Astrocyte (in vitro differentiated cells and primary cell): ENCODE results near the gene PSMD9. TPM values are rescaled to one million over a fixed set of nuclear protein-coding genes. Genes with fewer than 3 reads are reported as not detected.
A peak's percentile ranks its signal among the peaks of the same experiment; 100 is the strongest.

Experiments used
- DNase-seq: peaks from one replicate; pipeline ENCODE4 v3.0.0-alpha.2; 2010; ENCODE audit warnings: low read depth
- FAIRE-seq: peaks from 2 replicates; lab custom pipeline; 2011; peaks lifted over from hg19 to GRCh38; lab: Jason Lieb, UNC
- H2AFZ ChIP-seq: 2 replicates; pipeline ENCODE4 v1.6.0; 2012; ENCODE audit warnings: low read depth, low read length, inconsistent platforms
- H3K27ac ChIP-seq: 2 replicates; pipeline ENCODE4 v1.5.1; 2011; ENCODE audit warnings: low read depth, low read length, inconsistent platforms
- H3K27me3 ChIP-seq: 2 replicates; pipeline ENCODE4 v1.6.0; 2011; ENCODE audit warnings: low read length, inconsistent platforms; ENCODE audit not compliant: insufficient read depth
- H3K36me3 ChIP-seq: 2 replicates; pipeline ENCODE4 v1.5.1; 2011; ENCODE audit warnings: low read length, inconsistent platforms; ENCODE audit not compliant: insufficient read depth
- H3K4me1 ChIP-seq: 2 replicates; pipeline ENCODE4 v1.5.1; 2011; ENCODE audit warnings: low read length, inconsistent platforms; ENCODE audit not compliant: insufficient read depth
- H3K4me2 ChIP-seq: 2 replicates; pipeline ENCODE4 v1.6.0; 2012; ENCODE audit warnings: low read length, inconsistent platforms
- H3K4me3 ChIP-seq: 2 replicates; pipeline ENCODE4 v1.5.1; 2011; ENCODE audit warnings: low read depth, mild to moderate bottlenecking, low read length, inconsistent platforms; ENCODE audit not compliant: insufficient read depth
- H3K79me2 ChIP-seq: 2 replicates; pipeline ENCODE4 v1.6.0; 2012; ENCODE audit warnings: mild to moderate bottlenecking, low read length, inconsistent platforms; ENCODE audit not compliant: insufficient read depth
- H3K9ac ChIP-seq: 2 replicates; pipeline ENCODE4 v1.6.0; 2012; ENCODE audit warnings: mild to moderate bottlenecking, low read length, inconsistent platforms
- H3K9me3 ChIP-seq: 2 replicates; pipeline ENCODE4 v1.5.1; 2012; ENCODE audit warnings: low read depth, mild to moderate bottlenecking, low read length, inconsistent platforms; ENCODE audit not compliant: insufficient read depth
- H4K20me1 ChIP-seq: 2 replicates; pipeline ENCODE4 v1.6.0; 2012; ENCODE audit warnings: low read length, inconsistent platforms; ENCODE audit not compliant: insufficient read depth
- H3K27ac Mint-ChIP-seq: one replicate; pipeline ENCODE4 v1.8.0; 2021; ENCODE audit warnings: mild to moderate bottlenecking, mixed read lengths; ENCODE audit not compliant: unreplicated experiment
- H3K27me3 Mint-ChIP-seq: one replicate; pipeline ENCODE4 v1.8.0; 2021; ENCODE audit warnings: low read depth, mixed read lengths; ENCODE audit not compliant: unreplicated experiment
- H3K36me3 Mint-ChIP-seq: one replicate; pipeline ENCODE4 v1.8.0; 2021; ENCODE audit warnings: low read depth, mixed read lengths; ENCODE audit not compliant: unreplicated experiment
- H3K4me1 Mint-ChIP-seq: one replicate; pipeline ENCODE4 v1.8.0; 2021; ENCODE audit warnings: low read depth, mixed read lengths; ENCODE audit not compliant: unreplicated experiment
- H3K4me3 Mint-ChIP-seq: one replicate; pipeline ENCODE4 v1.8.0; 2021; ENCODE audit warnings: mild to moderate bottlenecking, moderate library complexity, mixed read lengths; ENCODE audit not compliant: unreplicated experiment
- H3K9me3 Mint-ChIP-seq: one replicate; pipeline ENCODE4 v1.8.0; 2021; ENCODE audit warnings: mild to moderate bottlenecking, mixed read lengths; ENCODE audit not compliant: unreplicated experiment
- CTCF ChIP-seq: IDR thresholded peaks from 2 replicates; pipeline ENCODE4 v1.5.1; 2011; ENCODE audit warnings: low read depth, mild to moderate bottlenecking, inconsistent platforms, low read length, moderate library complexity; ENCODE audit not compliant: insufficient read depth
- EZH2 ChIP-seq: IDR thresholded peaks from 2 replicates; pipeline ENCODE4 v1.6.1; 2012; ENCODE audit warnings: mild to moderate bottlenecking, low read length, inconsistent platforms; ENCODE audit not compliant: insufficient read depth
- total RNA-seq: library from RNA; stranded (reverse); gene quantifications from 2 replicates; pipeline ENCODE4 v1.2.1, GENCODE V29; 2021

Gene PSMD9
- total RNA-seq, 1 donor from 2014 or later, result 63.4 TPM

- Histone ChIP-seq H3K4me2 (no peak overlapping the region), H3K27ac (no peak overlapping the region), H3K4me3 (no peak overlapping the region), H3K9ac (no peak overlapping the region), H3K27me3 (no peaks in the 10 kb centered on the region), H3K4me1 (peaks cover 13% of the 10 kb centered on the region), H3K79me2 (peaks cover 3% of the 10 kb centered on the region), H3K36me3 (peaks cover 18% of the 10 kb centered on the region), H2AFZ (no peak overlapping the region), H3K9me3 (no peaks in the 10 kb centered on the region), H4K20me1 (peaks cover 4% of the 10 kb centered on the region)
- TF ChIP-seq EZH2 (no peak), CTCF (peak; percentile 32)
- Mint-ChIP-seq H3K27ac (peak overlapping the region; percentile 26), H3K27me3 (no peaks in the 10 kb centered on the region), H3K9me3 (peaks cover 3% of the 10 kb centered on the region), H3K36me3 (peaks cover 7% of the 10 kb centered on the region), H3K4me1 (peaks cover 10% of the 10 kb centered on the region), H3K4me3 (no peak overlapping the region)
- FAIRE-seq (no peak), DNase-seq (no peak)
These were observed 28.1 kb downstream of the PSMD9 start for GRCh38 chr12:121916719-121917118.

GRCh38 chr12:121917950-121918678 lies 29.5 kb downstream of the PSMD9 start, which contains the start of gene CFAP251:
Gene CFAP251, plus strand, starts transcription at chr12:121918592. Its CDS starts 2,714 bp downstream, at chr12:121921306.
- Histone ChIP-seq H3K4me3 (peak within 1 kb of the TSS; percentile 49), H3K27me3 (no peaks in the 10 kb centered on the region), H3K9me3 (no peaks in the 10 kb centered on the region), H3K4me1 (peaks cover 13% of the 10 kb centered on the region), H3K27ac (peak within 1 kb of the TSS; percentile 59), H2AFZ (peak within 1 kb of the TSS; percentile 47), H3K36me3 (peaks cover 18% of the 10 kb centered on the region), H3K4me2 (peak within 1 kb of the TSS; percentile 83), H3K79me2 (peaks cover 3% of the 10 kb centered on the region), H4K20me1 (no peaks in the 10 kb centered on the region), H3K9ac (peak within 1 kb of the TSS; percentile 78)
- Mint-ChIP-seq H3K27ac (peak within 1 kb of the TSS; percentile 34), H3K27me3 (no peaks in the 10 kb centered on the region), H3K9me3 (peaks cover 3% of the 10 kb centered on the region), H3K36me3 (peaks cover 8% of the 10 kb centered on the region), H3K4me1 (peaks cover 10% of the 10 kb centered on the region), H3K4me3 (peak within 1 kb of the TSS; percentile 5)
- peak; percentile 53 for DNase-seq
- peak; percentile 27 for TF ChIP-seq CTCF
- no peak for TF ChIP-seq EZH2
- no peak for FAIRE-seq

GRCh38 chr12:121918679-121919038 lies 30.1 kb downstream of the PSMD9 start:
- FAIRE-seq (no peak), DNase-seq (no peak)
- peaks cover 4% of the 10 kb centered on the region for H3K9me3 Mint-ChIP-seq
- Histone ChIP-seq H2AFZ (peak overlapping the region; percentile 47), H3K9me3 (no peaks in the 10 kb centered on the region), H3K36me3 (peaks cover 16% of the 10 kb centered on the region), H3K27me3 (no peaks in the 10 kb centered on the region), H4K20me1 (no peaks in the 10 kb centered on the region), H3K27ac (peak overlapping the region; percentile 59), H3K4me3 (peak overlapping the region; percentile 49), H3K4me1 (peaks cover 13% of the 10 kb centered on the region), H3K9ac (peak overlapping the region; percentile 78), H3K4me2 (peak overlapping the region; percentile 83), H3K79me2 (peaks cover under 1% of the 10 kb centered on the region)
- H3K27me3 Mint-ChIP-seq, result no peaks in the 10 kb centered on the region
- no peak overlapping the region for H3K27ac Mint-ChIP-seq
- TF ChIP-seq EZH2 (no peak), CTCF (no peak)
- H3K4me3 Mint-ChIP-seq, result no peak overlapping the region
- peaks cover 10% of the 10 kb centered on the region for H3K4me1 Mint-ChIP-seq
- H3K36me3 Mint-ChIP-seq, result peaks cover 10% of the 10 kb centered on the region
